Natural killer cell (primary cell): ENCODE measurements around the gene BRPF1. TPM values are rescaled to one million over a fixed set of nuclear protein-coding genes. Genes with fewer than 3 reads are reported as not detected.

Experiments
- ATAC-seq, 3 donors: fragments of 150-1000 bp in 2 of 3; fragments of 200-7000 bp in 1 of 3; cut with Tn5 transposase; 1 replicate in 1 of 3; 2 replicates in 2 of 3; pipeline ENCODE4 v1.10.0; 2021; ENCODE audit warnings: mild to moderate bottlenecking in 2 of 3, moderate library complexity in 2 of 3
- DNase-seq, 2 donors: peaks; one replicate each; pipeline versions ENCODE4 v3.0.0 to v3.0.0-alpha.2; 2013 to 2021; ENCODE audit warnings: mixed read lengths in 1 of 2
- H3K27ac ChIP-seq: one replicate; pipeline ENCODE4 v1.5.1; 2013; ENCODE audit warnings: mild to moderate bottlenecking, low read length
- H3K27me3 ChIP-seq: one replicate; pipeline ENCODE4 v1.6.1; 2013; ENCODE audit warnings: low read length; ENCODE audit not compliant: control insufficient read depth, insufficient read depth
- H3K36me3 ChIP-seq: one replicate; pipeline ENCODE4 v1.6.1; 2013; ENCODE audit warnings: low read length; ENCODE audit not compliant: control insufficient read depth, insufficient read depth
- H3K4me1 ChIP-seq: one replicate; pipeline ENCODE4 v1.6.1; 2013; ENCODE audit warnings: low read length; ENCODE audit not compliant: control insufficient read depth, insufficient read depth
- H3K4me3 ChIP-seq: one replicate; pipeline ENCODE4 v1.5.1; 2013; ENCODE audit warnings: low read length
- H3K9me3 ChIP-seq: one replicate; pipeline ENCODE4 v1.6.1; 2013; ENCODE audit warnings: low read length; ENCODE audit not compliant: control insufficient read depth, insufficient read depth
- H3K27ac Mint-ChIP-seq, 2 donors: one replicate each; pipeline ENCODE4 v1.8.0; 2022; ENCODE audit warnings: mild to moderate bottlenecking in 2 of 2, mixed read lengths in 2 of 2, moderate library complexity in 1 of 2
- H3K27me3 Mint-ChIP-seq, 2 donors: one replicate each; pipeline ENCODE4 v1.8.0; 2022; ENCODE audit warnings: low read depth in 2 of 2, mixed read lengths in 2 of 2
- H3K36me3 Mint-ChIP-seq: one replicate; pipeline ENCODE4 v1.8.0; 2022; ENCODE audit warnings: mixed read lengths
- H3K4me1 Mint-ChIP-seq, 2 donors: one replicate each; pipeline ENCODE4 v1.8.0; 2022; ENCODE audit warnings: mixed read lengths in 2 of 2
- H3K4me3 Mint-ChIP-seq: one replicate; pipeline ENCODE4 v1.8.0; 2022; ENCODE audit warnings: mild to moderate bottlenecking, moderate library complexity, mixed read lengths
- H3K9me3 Mint-ChIP-seq, 2 donors: one replicate each; pipeline ENCODE4 v1.8.0; 2022; ENCODE audit warnings: mixed read lengths in 2 of 2
- WGBS: methylation state at CpG from one replicate; pipeline ENCODE4 v1.1.7; 2013; ENCODE audit warnings: missing lambda C conversion rate; ENCODE audit not compliant: insufficient coverage; 5-methylcytosine and 5-hydroxymethylcytosine counted together
- intact Hi-C: fragments of 100-400 bp; cut with micrococcal nuclease; formaldehyde crosslinking; loops from one replicate; pipeline ENCODE4 v1.14.2; 2022
- total RNA-seq, 4 donors: library from RNA; stranded (reverse); fragments of 120-200 nt in 1 of 4; gene quantifications; one replicate each; pipeline versions ENCODE4 v1.2.3 to v1.2.4, GENCODE V29; 2013 to 2022
- TF ChIP-seq, protein P1 (sequence below): fragments of 200-600 bp; IDR thresholded peaks from one replicate; pipeline ENCODE4 v1.8.0; 2022; ENCODE audit warnings: antibody characterized with exemption

Gene BRPF1
- total RNA-seq, 3 donors from 2014 or later (not counting 1 experiment from before 2014, with no cell fraction given) = 45.1 to 72.1 (median 66.5) TPM

DNA sequence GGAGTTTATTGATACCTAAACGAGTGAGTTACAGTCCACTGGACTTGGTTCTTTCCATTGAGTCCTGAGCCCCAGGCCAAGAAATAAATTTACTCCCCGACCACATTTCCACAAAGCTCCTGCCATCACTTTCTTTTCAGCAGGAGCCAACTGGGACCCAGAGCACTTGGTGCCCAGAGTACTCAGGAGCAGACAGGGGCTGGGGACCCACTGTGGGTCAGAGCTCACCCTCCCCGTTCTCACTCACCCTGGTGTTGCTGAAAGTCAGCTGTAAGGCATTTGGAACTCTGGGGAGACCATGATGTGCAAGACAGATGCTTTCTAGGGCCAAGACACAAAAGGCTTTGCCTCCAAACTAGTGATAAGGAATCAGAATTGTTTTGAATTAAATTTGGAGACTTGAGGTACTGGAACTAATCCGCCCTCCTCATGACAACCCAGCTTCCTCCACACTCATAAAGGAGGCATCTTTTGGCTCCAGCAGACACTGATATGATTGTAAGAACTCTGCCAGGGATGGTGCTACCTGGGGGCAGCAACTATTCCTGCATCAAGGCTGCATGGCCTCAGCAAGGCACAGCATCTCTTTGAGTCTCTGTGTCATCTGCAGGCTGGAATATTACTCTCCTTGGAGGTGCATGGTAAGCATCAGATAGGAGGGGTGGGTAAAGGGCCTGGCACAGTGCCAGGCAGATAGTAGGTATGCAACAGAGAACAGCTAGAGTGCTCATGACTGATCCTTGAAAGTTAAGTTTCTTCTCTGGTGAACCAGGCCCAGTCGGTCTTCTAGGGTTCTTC, 45.6 kb downstream of the BRPF1 start:
- 93% methylated on average over 5 of the region's 5 CpGs for WGBS

DNA sequence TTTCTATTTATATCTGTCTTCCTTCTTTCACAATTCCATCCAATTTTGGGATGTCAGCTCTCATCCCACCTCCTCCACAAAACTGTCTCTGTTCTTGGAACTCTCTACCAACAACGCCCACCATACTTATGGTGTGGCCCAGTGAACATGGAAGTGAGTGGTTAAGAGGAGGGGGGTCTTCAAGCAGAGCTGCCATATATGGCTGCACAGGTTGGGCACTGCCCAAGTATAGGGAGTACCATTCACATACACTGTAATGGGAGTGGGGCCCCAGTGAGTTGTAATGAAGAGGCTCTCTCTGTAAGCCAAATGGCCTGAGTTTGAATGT, 46.1 kb downstream of the BRPF1 start:
- H3K4me1 ChIP-seq = peaks cover 49% of the 10 kb centered on the region
- Mint-ChIP-seq H3K27me3 (no peaks in the 10 kb centered on the region), H3K36me3 (no peaks in the 10 kb centered on the region), H3K9me3 (no peaks in the 10 kb centered on the region), H3K4me3 (no peak overlapping the region), H3K4me1 (peaks cover 47 to 53% of the 10 kb centered on the region in 2 donors), H3K27ac (no peak overlapping the region)
- TF ChIP-seq, protein P1, sequence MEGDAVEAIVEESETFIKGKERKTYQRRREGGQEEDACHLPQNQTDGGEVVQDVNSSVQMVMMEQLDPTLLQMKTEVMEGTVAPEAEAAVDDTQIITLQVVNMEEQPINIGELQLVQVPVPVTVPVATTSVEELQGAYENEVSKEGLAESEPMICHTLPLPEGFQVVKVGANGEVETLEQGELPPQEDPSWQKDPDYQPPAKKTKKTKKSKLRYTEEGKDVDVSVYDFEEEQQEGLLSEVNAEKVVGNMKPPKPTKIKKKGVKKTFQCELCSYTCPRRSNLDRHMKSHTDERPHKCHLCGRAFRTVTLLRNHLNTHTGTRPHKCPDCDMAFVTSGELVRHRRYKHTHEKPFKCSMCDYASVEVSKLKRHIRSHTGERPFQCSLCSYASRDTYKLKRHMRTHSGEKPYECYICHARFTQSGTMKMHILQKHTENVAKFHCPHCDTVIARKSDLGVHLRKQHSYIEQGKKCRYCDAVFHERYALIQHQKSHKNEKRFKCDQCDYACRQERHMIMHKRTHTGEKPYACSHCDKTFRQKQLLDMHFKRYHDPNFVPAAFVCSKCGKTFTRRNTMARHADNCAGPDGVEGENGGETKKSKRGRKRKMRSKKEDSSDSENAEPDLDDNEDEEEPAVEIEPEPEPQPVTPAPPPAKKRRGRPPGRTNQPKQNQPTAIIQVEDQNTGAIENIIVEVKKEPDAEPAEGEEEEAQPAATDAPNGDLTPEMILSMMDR = no peak
- H3K27ac ChIP-seq = no peak overlapping the region
- ATAC-seq (no peak), DNase-seq (no peak)
- peaks cover 8% of the 10 kb centered on the region for H3K36me3 ChIP-seq
- no peak overlapping the region for H3K4me3 ChIP-seq
- WGBS = no CpG with 5 or more reads among the region's 1 CpG
- no peaks in the 10 kb centered on the region for H3K9me3 ChIP-seq
- H3K27me3 ChIP-seq = no peaks in the 10 kb centered on the region
- intact Hi-C loops = no loop called here

More for the DNA sequence above, 45.6 kb downstream of the BRPF1 start:
- Histone ChIP-seq H3K9me3 (no peaks in the 10 kb centered on the region), H3K4me1 (peaks cover 45% of the 10 kb centered on the region), H3K27ac (no peak overlapping the region), H3K27me3 (no peaks in the 10 kb centered on the region), H3K4me3 (no peak overlapping the region), H3K36me3 (peaks cover 4% of the 10 kb centered on the region)
- Mint-ChIP-seq H3K4me1 (peaks cover 47% of the 10 kb centered on the region in 2 donors), H3K36me3 (no peaks in the 10 kb centered on the region), H3K9me3 (no peaks in the 10 kb centered on the region), H3K4me3 (no peak overlapping the region), H3K27ac (peak overlapping the region in 1 of 2 donors; percentile 16), H3K27me3 (no peaks in the 10 kb centered on the region)
- intact Hi-C loops = no loop called here
- ATAC-seq = no peak
- DNase-seq = no peak
- TF ChIP-seq, protein P1 = no peak

DNA sequence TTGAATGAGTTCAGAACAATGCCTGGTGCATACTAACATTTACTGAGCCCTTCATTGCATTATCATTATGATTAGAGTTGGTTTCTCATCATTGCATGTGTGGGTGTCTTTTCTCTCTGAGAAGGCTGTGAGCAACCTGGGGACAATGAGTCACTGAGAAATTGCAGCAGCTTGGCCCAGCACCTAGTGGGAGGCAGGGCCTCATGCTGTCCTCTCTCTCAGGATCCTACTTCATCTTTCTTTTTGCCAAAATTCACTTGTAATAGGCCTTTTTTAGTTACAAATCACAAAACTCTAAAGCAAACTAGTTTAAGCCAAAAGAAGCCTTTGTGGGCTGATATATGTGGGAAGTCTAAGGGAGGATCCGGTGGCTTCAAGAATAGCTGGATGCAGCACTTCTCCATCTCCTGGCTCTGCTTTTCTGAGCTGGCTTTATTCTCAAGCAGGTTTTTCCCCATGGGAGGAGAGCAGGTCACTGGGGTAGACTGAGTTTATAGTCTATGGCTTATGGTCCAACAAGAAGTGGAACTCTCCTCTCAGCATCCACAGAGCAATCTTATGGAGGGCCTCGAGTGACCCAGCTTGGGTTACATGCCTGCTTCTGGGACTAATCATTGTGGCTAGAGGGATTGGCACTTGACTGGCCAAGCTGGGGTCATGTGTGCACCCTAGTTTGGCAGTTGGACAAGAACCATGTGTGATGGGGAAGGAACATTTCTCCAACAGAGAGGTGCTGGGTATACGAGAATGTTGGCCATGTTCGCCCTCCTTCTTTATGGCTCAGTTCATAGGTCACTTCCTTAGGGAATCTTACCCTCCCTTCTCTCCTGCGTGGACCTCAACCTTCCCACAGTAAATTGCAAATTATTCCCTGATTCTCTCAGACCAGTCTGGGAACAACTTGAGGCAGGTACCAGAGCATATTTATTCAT, 46.9 kb downstream of the BRPF1 start:
- H3K27me3 ChIP-seq = no peaks in the 10 kb centered on the region
- no peaks in the 10 kb centered on the region for H3K36me3 Mint-ChIP-seq
- no peak overlapping the region for H3K27ac ChIP-seq
- H3K4me3 Mint-ChIP-seq = no peak overlapping the region
- DNase-seq = no peak
- ATAC-seq = no peak
- TF ChIP-seq, protein P1 = no peak
- H3K27me3 Mint-ChIP-seq = no peaks in the 10 kb centered on the region
- peaks cover 11% of the 10 kb centered on the region for H3K36me3 ChIP-seq
- 94% methylated on average over 5 of the region's 5 CpGs for WGBS
- intact Hi-C loops = no loop called here
- H3K4me1 ChIP-seq = peaks cover 49% of the 10 kb centered on the region
- peak overlapping the region; percentile 94 to 99 for H3K27ac Mint-ChIP-seq
- H3K9me3 Mint-ChIP-seq = no peaks in the 10 kb centered on the region
- peaks cover 50 to 57% of the 10 kb centered on the region in 2 donors for H3K4me1 Mint-ChIP-seq
- H3K4me3 ChIP-seq = no peak overlapping the region
- H3K9me3 ChIP-seq = no peaks in the 10 kb centered on the region
